Astrocyte (in vitro differentiated cells and primary cell): ENCODE measurements around the gene SLC6A19. TPM values are rescaled to one million over a fixed set of nuclear protein-coding genes. Genes with fewer than 3 reads are reported as not detected.

Experiments
- DNase-seq: peaks from one replicate; pipeline ENCODE4 v3.0.0-alpha.2; 2010; ENCODE audit warnings: low read depth
- FAIRE-seq: peaks from 2 replicates; lab custom pipeline; 2011; peaks lifted over from hg19 to GRCh38; lab: Jason Lieb, UNC
- H2AFZ ChIP-seq: 2 replicates; pipeline ENCODE4 v1.6.0; 2012; ENCODE audit warnings: low read depth, low read length, inconsistent platforms
- H3K27ac ChIP-seq: 2 replicates; pipeline ENCODE4 v1.5.1; 2011; ENCODE audit warnings: low read depth, low read length, inconsistent platforms
- H3K27me3 ChIP-seq: 2 replicates; pipeline ENCODE4 v1.6.0; 2011; ENCODE audit warnings: low read length, inconsistent platforms; ENCODE audit not compliant: insufficient read depth
- H3K36me3 ChIP-seq: 2 replicates; pipeline ENCODE4 v1.5.1; 2011; ENCODE audit warnings: low read length, inconsistent platforms; ENCODE audit not compliant: insufficient read depth
- H3K4me1 ChIP-seq: 2 replicates; pipeline ENCODE4 v1.5.1; 2011; ENCODE audit warnings: low read length, inconsistent platforms; ENCODE audit not compliant: insufficient read depth
- H3K4me2 ChIP-seq: 2 replicates; pipeline ENCODE4 v1.6.0; 2012; ENCODE audit warnings: low read length, inconsistent platforms
- H3K4me3 ChIP-seq: 2 replicates; pipeline ENCODE4 v1.5.1; 2011; ENCODE audit warnings: low read depth, mild to moderate bottlenecking, low read length, inconsistent platforms; ENCODE audit not compliant: insufficient read depth
- H3K79me2 ChIP-seq: 2 replicates; pipeline ENCODE4 v1.6.0; 2012; ENCODE audit warnings: mild to moderate bottlenecking, low read length, inconsistent platforms; ENCODE audit not compliant: insufficient read depth
- H3K9ac ChIP-seq: 2 replicates; pipeline ENCODE4 v1.6.0; 2012; ENCODE audit warnings: mild to moderate bottlenecking, low read length, inconsistent platforms
- H3K9me3 ChIP-seq: 2 replicates; pipeline ENCODE4 v1.5.1; 2012; ENCODE audit warnings: low read depth, mild to moderate bottlenecking, low read length, inconsistent platforms; ENCODE audit not compliant: insufficient read depth
- H4K20me1 ChIP-seq: 2 replicates; pipeline ENCODE4 v1.6.0; 2012; ENCODE audit warnings: low read length, inconsistent platforms; ENCODE audit not compliant: insufficient read depth
- H3K27ac Mint-ChIP-seq: one replicate; pipeline ENCODE4 v1.8.0; 2021; ENCODE audit warnings: mild to moderate bottlenecking, mixed read lengths; ENCODE audit not compliant: unreplicated experiment
- H3K27me3 Mint-ChIP-seq: one replicate; pipeline ENCODE4 v1.8.0; 2021; ENCODE audit warnings: low read depth, mixed read lengths; ENCODE audit not compliant: unreplicated experiment
- H3K36me3 Mint-ChIP-seq: one replicate; pipeline ENCODE4 v1.8.0; 2021; ENCODE audit warnings: low read depth, mixed read lengths; ENCODE audit not compliant: unreplicated experiment
- H3K4me1 Mint-ChIP-seq: one replicate; pipeline ENCODE4 v1.8.0; 2021; ENCODE audit warnings: low read depth, mixed read lengths; ENCODE audit not compliant: unreplicated experiment
- H3K4me3 Mint-ChIP-seq: one replicate; pipeline ENCODE4 v1.8.0; 2021; ENCODE audit warnings: mild to moderate bottlenecking, moderate library complexity, mixed read lengths; ENCODE audit not compliant: unreplicated experiment
- H3K9me3 Mint-ChIP-seq: one replicate; pipeline ENCODE4 v1.8.0; 2021; ENCODE audit warnings: mild to moderate bottlenecking, mixed read lengths; ENCODE audit not compliant: unreplicated experiment
- CTCF ChIP-seq: IDR thresholded peaks from 2 replicates; pipeline ENCODE4 v1.5.1; 2011; ENCODE audit warnings: low read depth, mild to moderate bottlenecking, inconsistent platforms, low read length, moderate library complexity; ENCODE audit not compliant: insufficient read depth
- EZH2 ChIP-seq: IDR thresholded peaks from 2 replicates; pipeline ENCODE4 v1.6.1; 2012; ENCODE audit warnings: mild to moderate bottlenecking, low read length, inconsistent platforms; ENCODE audit not compliant: insufficient read depth
- total RNA-seq: library from RNA; stranded (reverse); gene quantifications from 2 replicates; pipeline ENCODE4 v1.2.1, GENCODE V29; 2021

The SLC6A19 gene
- total RNA-seq, 1 donor from 2014 or later, result not detected

- H3K9me3 ChIP-seq, result peaks cover 3% of the 10 kb centered on the region
- no peak overlapping the region for H3K4me3 ChIP-seq
- Mint-ChIP-seq H3K9me3 (peaks cover 3% of the 10 kb centered on the region), H3K36me3 (no peaks in the 10 kb centered on the region), H3K4me3 (no peak overlapping the region), H3K27me3 (peaks cover 18% of the 10 kb centered on the region), H3K4me1 (no peaks in the 10 kb centered on the region), H3K27ac (peak overlapping the region; percentile 53)
- peak; percentile 48 for DNase-seq
- no peaks in the 10 kb centered on the region for H3K36me3 ChIP-seq
- H3K9ac ChIP-seq, result no peak overlapping the region
- H3K4me1 ChIP-seq, result no peaks in the 10 kb centered on the region
- H3K4me2 ChIP-seq, result no peak overlapping the region
- H3K27ac ChIP-seq, result no peak overlapping the region
- peak; percentile 59 for TF ChIP-seq CTCF
- no peak for TF ChIP-seq EZH2
- H4K20me1 ChIP-seq, result no peaks in the 10 kb centered on the region
- no peaks in the 10 kb centered on the region for H3K27me3 ChIP-seq
- FAIRE-seq, result no peak
- no peaks in the 10 kb centered on the region for H3K79me2 ChIP-seq
- H2AFZ ChIP-seq, result no peak overlapping the region
Observed at GRCh38 chr5:1174122-1174936, 27.1 kb upstream of the SLC6A19 start.

DNA sequence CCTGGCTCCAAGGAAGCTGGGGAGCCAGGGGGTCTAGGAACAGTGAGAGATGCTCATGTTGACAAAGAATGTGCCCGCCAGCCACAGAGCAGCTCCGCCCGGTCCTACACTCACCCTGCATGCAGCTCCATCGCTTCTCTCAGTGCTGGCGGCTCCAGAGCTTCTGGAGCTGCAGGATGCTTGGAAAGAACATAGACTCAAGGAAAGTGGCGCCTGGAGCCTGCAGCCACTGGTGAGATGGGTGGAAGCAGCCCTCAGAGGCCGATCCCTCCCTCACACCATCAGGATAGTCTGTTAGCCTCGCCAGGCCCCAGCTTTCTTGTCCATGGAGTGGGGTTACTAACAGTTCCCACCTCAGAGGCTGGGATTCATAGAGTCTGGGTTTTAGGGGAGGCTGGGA, 26.4 kb upstream of the SLC6A19 start:
- Mint-ChIP-seq H3K4me3 (no peak overlapping the region), H3K4me1 (no peaks in the 10 kb centered on the region), H3K27me3 (peaks cover 15% of the 10 kb centered on the region), H3K27ac (no peak overlapping the region), H3K36me3 (no peaks in the 10 kb centered on the region), H3K9me3 (peaks cover 3% of the 10 kb centered on the region)
- H3K27me3 ChIP-seq, result no peaks in the 10 kb centered on the region
- H3K4me1 ChIP-seq, result no peaks in the 10 kb centered on the region
- FAIRE-seq (no peak), DNase-seq (no peak)
- no peaks in the 10 kb centered on the region for H3K79me2 ChIP-seq
- TF ChIP-seq EZH2, result no peak
- TF ChIP-seq CTCF, result no peak
- H3K27ac ChIP-seq, result no peak overlapping the region
- no peaks in the 10 kb centered on the region for H3K36me3 ChIP-seq
- no peak overlapping the region for H3K9ac ChIP-seq
- no peak overlapping the region for H3K4me2 ChIP-seq
- no peak overlapping the region for H2AFZ ChIP-seq
- no peaks in the 10 kb centered on the region for H4K20me1 ChIP-seq
- H3K4me3 ChIP-seq, result no peak overlapping the region
- peaks cover 3% of the 10 kb centered on the region for H3K9me3 ChIP-seq
